ENCODE measurements around the gene MUC6.
"Not testable (repeated sequence)": the region's sequence is repeated elsewhere in the genome, so short reads cannot be mapped to it uniquely, and the experiment has no call there.

The MUC6 gene

DNA sequence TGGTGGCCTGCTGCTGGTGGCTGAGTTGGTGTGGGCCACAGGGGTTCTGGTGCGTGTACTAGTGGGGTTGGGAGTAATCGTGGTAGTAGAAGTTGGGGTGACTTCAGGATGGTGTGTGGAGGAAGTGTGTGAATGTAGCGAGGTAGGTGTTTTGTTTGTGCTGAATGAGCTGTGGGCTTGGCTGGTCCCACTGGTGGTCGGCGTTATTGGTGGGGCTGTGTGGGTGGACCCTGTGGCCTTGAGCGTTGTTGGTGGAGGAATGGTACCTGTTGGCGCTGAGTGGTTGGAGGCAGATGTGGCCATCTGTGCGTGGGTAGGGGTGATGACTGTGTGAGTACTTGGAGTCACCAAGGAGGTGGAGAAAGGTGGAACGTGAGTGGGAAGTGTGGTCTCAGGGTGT is 18.4 kb downstream of the MUC6 start:
- Histone ChIP-seq H3K36me3 (ENCODE audit: control insufficient read depth, insufficient read depth, low read length) (no peaks in the 10 kb centered on the region), H3K4me3 (ENCODE audit: low read length) (no peak overlapping the region), H3K27ac (ENCODE audit: low read depth, low read length) (no peak overlapping the region), H3K4me1 (ENCODE audit: control insufficient read depth, insufficient read depth, low read length) (no peaks in the 10 kb centered on the region), H3K9ac (ENCODE audit: low read length) (no peak overlapping the region), H3K27me3 (ENCODE audit: control insufficient read depth, insufficient read depth, low read length) (no peaks in the 10 kb centered on the region)

DNA sequence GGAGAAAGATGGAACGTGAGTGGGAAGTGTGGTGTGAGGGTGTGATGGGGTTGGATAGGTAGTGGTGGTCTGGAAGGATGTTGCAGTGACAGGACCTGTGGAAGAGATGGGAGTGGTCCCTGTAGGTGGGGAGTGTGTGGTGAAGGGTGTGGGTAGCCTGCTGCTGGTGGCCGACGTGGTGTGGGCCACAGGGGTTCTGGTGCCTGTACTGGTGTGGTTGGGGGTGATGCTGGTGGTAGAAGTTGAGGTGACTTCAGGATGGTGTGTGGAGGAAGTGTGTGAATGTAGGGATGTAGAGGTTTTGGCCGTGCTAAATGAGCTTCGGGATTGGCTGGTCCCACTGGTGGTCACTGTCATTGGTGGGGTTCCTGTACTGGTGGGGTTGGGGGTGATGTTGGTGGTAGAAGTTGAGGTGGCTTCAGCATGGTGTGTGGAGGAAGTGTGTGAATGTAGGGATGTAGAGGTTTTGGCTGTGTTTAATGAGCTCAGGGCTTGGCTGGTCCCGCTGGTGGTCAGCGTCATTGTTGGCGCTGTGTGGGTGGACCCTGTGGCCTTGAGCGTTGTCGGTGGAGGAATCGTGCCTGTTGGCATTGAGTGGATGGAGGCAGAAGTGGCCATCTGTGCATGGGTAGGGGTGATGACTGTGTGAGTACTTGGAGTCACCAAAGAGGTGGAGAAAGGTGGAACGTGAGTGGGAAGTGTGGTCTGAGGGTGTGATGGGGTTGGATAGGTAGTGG is 19.1 kb downstream of the MUC6 start:
- Histone ChIP-seq H3K4me3 (ENCODE audit: low read length) (no peak overlapping the region), H3K27ac (ENCODE audit: low read depth, low read length) (no peak overlapping the region), H3K36me3 (ENCODE audit: control insufficient read depth, insufficient read depth, low read length) (no peaks in the 10 kb centered on the region), H3K27me3 (ENCODE audit: control insufficient read depth, insufficient read depth, low read length) (no peaks in the 10 kb centered on the region), H3K9ac (ENCODE audit: low read length) (no peak overlapping the region), H3K4me1 (ENCODE audit: control insufficient read depth, insufficient read depth, low read length) (no peaks in the 10 kb centered on the region)

DNA sequence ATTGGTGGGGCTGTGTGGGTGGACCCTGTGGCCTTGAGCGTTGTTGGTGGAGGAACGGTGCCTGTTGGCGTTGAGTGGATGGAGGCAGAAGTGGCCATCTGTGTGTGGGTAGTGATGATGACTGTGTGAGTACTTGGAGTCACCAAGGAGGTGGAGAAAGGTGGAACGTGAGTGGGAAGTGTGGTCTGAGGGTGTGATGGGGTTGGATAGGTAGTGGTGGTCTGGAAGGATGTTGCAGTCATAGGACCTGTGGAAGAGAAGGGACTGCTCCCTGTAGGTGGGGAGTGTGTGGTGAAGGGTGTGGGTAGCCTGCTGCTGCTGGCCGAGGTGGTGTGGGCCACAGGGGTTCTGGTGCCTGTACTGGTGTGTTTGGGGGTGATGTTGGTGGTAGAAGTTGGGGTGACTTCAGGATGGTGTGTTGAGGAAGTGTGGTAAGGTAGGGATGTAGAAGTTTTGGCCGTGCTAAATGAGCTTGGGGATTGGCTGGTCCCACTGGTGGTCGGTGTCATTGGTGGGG is 19.9 kb downstream of the MUC6 start:
- not testable (repeated sequence) for H3K9ac ChIP-seq (ENCODE audit: low read length); H3K4me3 ChIP-seq (ENCODE audit: low read length); H3K27ac ChIP-seq (ENCODE audit: low read depth, low read length); H3K27me3 ChIP-seq (ENCODE audit: control insufficient read depth, insufficient read depth, low read length); H3K36me3 ChIP-seq (ENCODE audit: control insufficient read depth, insufficient read depth, low read length); H3K4me1 ChIP-seq (ENCODE audit: control insufficient read depth, insufficient read depth, low read length)

DNA sequence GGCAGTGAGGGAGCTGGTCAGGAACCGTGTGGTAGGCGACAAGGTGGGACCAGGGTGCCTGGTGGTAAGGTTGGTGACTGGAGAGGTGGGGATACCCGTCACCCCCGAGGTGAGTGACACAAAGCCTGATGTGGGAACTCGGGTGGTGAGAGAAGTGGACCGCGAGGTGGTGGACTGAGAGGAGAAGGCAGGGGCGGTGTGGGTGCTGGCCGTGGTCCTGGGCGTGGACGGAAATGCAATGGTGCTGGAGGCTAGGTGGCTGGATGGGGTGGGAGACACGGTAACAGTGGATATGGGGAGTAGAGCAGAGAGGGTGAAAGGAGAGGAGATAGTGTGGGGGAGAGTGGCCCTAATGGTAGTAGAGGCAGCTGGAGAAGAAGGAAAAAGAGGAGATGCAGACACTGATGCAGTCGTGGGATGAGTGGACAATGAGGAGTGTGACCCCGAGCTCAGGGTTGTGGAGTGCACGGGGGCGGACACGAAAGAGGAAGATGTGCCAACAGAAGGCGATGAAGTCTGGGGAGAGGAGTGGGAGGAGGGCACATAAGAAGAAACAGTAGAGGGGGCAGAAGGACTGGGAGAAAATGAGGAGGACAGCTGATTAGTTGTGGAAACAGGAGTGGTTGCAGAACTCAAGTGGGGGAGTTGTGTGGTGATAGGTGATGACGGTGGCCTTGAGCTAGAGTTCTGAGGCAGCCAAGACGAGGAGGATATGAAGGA is 20.5 kb downstream of the MUC6 start:
- Histone ChIP-seq H3K36me3 (ENCODE audit: control insufficient read depth, insufficient read depth, low read length) (peaks cover 7% of the 10 kb centered on the region), H3K4me1 (ENCODE audit: control insufficient read depth, insufficient read depth, low read length) (no peaks in the 10 kb centered on the region), H3K27ac (ENCODE audit: low read depth, low read length) (no peak overlapping the region), H3K9ac (ENCODE audit: low read length) (no peak overlapping the region), H3K27me3 (ENCODE audit: control insufficient read depth, insufficient read depth, low read length) (no peaks in the 10 kb centered on the region), H3K4me3 (ENCODE audit: low read length) (no peak overlapping the region)

DNA sequence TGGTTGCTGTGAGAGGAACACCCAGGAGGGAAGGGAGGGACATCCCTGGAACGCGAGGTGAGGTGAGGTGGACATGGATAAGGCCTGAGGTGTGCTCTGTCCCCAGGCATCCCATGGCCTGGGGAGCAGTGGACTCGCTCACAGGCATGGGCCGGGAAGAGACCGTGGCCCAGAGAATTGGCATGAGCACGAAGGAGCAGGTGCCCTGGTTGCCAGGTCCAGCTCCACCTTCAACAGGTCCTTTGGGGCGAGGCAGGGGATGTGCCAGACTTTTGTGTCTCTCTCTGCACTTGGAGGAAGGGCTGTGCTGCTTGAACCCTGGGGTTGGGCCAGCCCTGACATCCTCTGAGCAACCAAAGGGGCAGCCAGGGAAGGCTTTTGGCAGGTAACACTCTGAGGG is 21.5 kb downstream of the MUC6 start:
- H3K4me1 ChIP-seq (ENCODE audit: control insufficient read depth, insufficient read depth, low read length): no peaks in the 10 kb centered on the region
- H3K36me3 ChIP-seq (ENCODE audit: control insufficient read depth, insufficient read depth, low read length): peaks cover 12% of the 10 kb centered on the region
- no peak overlapping the region for H3K4me3 ChIP-seq (ENCODE audit: low read length)
- H3K27ac ChIP-seq (ENCODE audit: low read depth, low read length): no peak overlapping the region
- H3K9ac ChIP-seq (ENCODE audit: low read length): no peak overlapping the region
- H3K27me3 ChIP-seq (ENCODE audit: control insufficient read depth, insufficient read depth, low read length): no peaks in the 10 kb centered on the region

DNA sequence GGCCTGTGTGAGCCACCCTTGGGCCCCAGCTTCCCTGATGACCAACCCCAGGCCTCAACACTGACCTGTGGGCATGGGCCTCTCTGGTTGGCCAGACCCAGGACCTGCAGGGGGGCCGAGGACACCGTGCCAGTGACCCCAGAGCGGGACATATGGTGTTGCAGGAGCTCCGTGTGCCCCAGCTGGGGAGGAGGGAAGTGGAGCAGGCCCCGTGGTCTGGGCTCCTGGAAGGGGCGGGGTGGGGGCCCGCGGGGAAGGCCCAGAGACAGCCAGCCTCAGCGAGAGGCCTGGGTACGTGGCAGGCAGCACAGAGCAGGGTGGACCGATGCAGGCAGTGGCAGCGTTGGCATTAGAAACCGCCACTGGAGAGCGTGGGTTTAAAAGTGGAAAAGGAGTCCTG is 22.2 kb downstream of the MUC6 start:
- H3K27me3 ChIP-seq (ENCODE audit: control insufficient read depth, insufficient read depth, low read length): no peaks in the 10 kb centered on the region
- no peak overlapping the region for H3K27ac ChIP-seq (ENCODE audit: low read depth, low read length)
- H3K9ac ChIP-seq (ENCODE audit: low read length): no peak overlapping the region
- H3K4me3 ChIP-seq (ENCODE audit: low read length): no peak overlapping the region
- no peaks in the 10 kb centered on the region for H3K4me1 ChIP-seq (ENCODE audit: control insufficient read depth, insufficient read depth, low read length)
- H3K36me3 ChIP-seq (ENCODE audit: control insufficient read depth, insufficient read depth, low read length): peaks cover 17% of the 10 kb centered on the region

DNA sequence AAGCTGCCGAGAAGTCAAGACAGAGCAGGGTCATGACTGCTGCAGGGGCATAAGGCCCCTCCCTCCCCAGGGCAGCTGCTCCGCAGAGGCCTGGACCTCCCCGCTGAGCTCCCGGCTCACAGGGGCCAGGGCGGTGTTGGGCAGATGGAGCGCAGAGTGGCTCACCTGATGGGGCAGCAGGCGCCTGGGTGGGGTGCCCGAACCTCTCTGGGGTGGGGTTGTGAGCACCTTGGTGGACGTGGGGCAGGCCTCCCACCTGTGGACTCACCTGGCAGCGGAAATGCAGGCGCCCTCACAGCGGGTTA is 22.9 kb downstream of the MUC6 start:
- Histone ChIP-seq H3K36me3 (ENCODE audit: control insufficient read depth, insufficient read depth, low read length) (peaks cover 17% of the 10 kb centered on the region), H3K9ac (ENCODE audit: low read length) (no peak overlapping the region), H3K27ac (ENCODE audit: low read depth, low read length) (no peak overlapping the region), H3K4me3 (ENCODE audit: low read length) (no peak overlapping the region), H3K27me3 (ENCODE audit: control insufficient read depth, insufficient read depth, low read length) (no peaks in the 10 kb centered on the region), H3K4me1 (ENCODE audit: control insufficient read depth, insufficient read depth, low read length) (no peaks in the 10 kb centered on the region)

DNA sequence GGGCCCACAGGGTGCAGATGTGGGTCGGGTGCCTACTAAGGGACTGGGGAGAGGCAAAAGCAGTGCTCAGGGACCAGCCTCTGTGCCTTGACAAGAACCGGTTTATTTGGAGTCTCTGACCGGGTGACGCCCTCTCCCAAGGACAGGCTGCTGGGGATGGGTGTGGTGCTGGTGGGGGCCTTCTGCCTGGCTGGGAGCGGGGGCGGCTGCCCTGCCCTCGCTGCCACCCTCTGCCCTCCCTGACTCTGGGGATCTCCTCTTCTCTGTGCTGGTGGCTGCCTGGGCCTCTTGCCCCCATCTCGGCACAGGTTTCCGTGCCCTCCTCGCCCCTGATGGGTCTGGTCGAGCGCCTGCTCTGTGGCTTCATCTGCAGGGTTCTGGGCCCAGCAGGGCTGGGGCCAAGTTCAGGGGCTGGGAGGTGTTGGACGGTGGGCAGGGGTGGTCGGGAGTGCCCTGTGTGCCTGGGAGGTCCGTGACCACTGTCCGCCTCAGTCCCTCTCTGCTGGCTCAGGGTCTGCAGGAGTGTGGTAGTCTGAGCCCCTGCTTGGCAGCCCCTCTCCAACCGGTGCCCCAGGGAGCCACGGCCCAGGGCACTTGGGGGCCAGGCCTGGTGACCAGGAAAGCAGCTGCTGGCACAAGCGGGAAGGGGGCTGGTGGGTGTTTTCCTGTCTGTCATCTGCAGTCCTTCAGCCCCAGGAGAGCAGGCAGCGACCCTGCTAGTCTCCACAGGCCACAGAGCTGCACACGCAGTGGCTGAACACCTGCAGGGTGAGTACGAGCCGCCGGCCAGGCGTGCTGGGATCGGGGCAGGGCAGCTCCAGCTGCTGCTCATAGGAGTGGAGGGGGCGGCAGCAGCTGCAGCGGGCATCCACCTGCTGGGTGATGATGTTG is 23.5 kb downstream of the MUC6 start:
- H3K36me3 ChIP-seq (ENCODE audit: control insufficient read depth, insufficient read depth, low read length): peaks cover 17% of the 10 kb centered on the region
- no peak overlapping the region for H3K4me3 ChIP-seq (ENCODE audit: low read length)
- H3K9ac ChIP-seq (ENCODE audit: low read length): no peak overlapping the region

DNA sequence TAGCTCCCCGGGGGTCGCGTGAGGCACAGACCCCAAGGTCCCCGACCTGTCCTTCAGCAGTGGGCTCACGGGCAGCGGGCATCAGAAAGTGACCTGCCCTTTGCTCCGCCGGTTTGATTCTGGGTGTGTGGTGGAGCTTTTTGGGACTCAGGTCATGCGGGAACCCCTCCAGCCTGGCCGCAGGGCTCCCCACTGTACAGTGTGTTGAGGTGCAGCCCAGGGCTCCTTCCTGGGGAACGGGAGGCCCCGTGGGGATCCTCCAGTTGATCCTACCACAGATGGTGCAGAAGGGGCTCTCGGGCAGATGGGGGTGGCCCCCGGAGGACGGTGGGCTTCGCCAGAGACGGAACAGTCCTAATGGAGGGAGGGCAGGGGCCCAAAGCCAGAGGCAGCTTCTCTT is 24.2 kb downstream of the MUC6 start:
- H3K9ac ChIP-seq (ENCODE audit: low read length): no peak overlapping the region
- H3K36me3 ChIP-seq (ENCODE audit: control insufficient read depth, insufficient read depth, low read length): peaks cover 17% of the 10 kb centered on the region
- H3K4me3 ChIP-seq (ENCODE audit: low read length): no peak overlapping the region
- no peaks in the 10 kb centered on the region for H3K27me3 ChIP-seq (ENCODE audit: control insufficient read depth, insufficient read depth, low read length)
- no peak overlapping the region for H3K27ac ChIP-seq (ENCODE audit: low read depth, low read length)
- H3K4me1 ChIP-seq (ENCODE audit: control insufficient read depth, insufficient read depth, low read length): no peaks in the 10 kb centered on the region

More for the DNA sequence above, 23.5 kb downstream of the MUC6 start:
- H3K27ac ChIP-seq (ENCODE audit: low read depth, low read length): no peak overlapping the region
- no peaks in the 10 kb centered on the region for H3K4me1 ChIP-seq (ENCODE audit: control insufficient read depth, insufficient read depth, low read length)
- H3K27me3 ChIP-seq (ENCODE audit: control insufficient read depth, insufficient read depth, low read length): no peaks in the 10 kb centered on the region

DNA sequence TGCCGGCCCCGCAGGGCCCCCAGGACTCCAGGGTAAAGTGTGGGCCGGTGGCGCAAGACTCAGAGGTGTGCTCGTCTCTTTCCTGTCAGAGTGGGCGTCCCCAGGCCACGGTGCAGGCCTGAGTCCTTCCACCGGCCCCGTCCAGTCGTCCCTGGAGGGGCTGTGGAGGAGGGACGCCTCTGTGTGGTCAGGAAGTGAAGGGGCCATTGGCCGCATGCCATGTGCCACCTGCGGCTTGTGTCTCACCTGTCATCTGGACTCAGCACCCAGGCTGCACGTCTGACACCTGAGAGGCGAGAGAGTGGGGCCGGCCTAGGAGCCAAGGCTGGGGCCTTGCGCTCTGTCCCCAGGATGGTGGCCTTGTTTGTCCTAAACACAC is 25.2 kb downstream of the MUC6 start:
- no peak overlapping the region for H3K4me3 ChIP-seq (ENCODE audit: low read length)
- H3K27ac ChIP-seq (ENCODE audit: low read depth, low read length): no peak overlapping the region
- no peaks in the 10 kb centered on the region for H3K4me1 ChIP-seq (ENCODE audit: control insufficient read depth, insufficient read depth, low read length)
- H3K27me3 ChIP-seq (ENCODE audit: control insufficient read depth, insufficient read depth, low read length): no peaks in the 10 kb centered on the region
- H3K36me3 ChIP-seq (ENCODE audit: control insufficient read depth, insufficient read depth, low read length): peaks cover 17% of the 10 kb centered on the region
- H3K9ac ChIP-seq (ENCODE audit: low read length): no peak overlapping the region

DNA sequence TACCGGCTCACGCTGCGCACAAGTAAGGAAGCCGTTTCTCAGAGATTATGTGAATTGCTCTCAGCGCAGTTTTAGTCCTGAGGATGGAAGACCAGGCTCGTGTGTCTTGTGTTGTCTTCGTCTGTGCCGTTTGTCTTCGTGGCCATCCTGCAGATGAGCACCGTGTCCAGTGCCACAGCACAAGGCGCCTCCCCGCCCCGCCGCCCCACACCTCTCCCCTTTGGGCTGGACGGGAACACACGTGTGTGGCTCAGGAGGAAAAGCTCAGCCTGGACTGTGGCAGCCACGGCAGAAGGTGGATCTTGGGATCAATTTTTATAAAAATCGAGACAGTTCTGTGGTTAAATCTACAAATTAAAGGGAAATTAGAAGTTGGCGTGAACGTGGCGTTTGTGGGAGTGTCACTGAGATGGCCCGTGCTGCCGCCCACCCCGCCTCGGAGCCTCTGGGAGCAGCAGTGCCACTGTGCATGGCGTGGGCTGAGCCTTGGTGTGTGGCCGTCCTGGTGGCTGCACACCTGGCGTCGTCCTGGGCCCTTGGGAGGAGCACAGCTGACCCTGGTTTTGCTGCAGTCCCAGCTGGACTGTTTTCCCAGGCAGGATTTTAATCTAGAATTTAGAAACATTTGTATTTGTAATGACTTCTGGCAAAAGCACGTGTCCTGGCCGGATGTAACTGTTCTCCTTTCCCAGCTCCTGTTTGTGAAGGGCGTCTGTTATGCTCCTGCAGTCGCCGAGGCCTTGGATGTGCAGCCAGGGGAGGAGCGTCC is 25.8 kb downstream of the MUC6 start:
- Histone ChIP-seq H3K4me3 (ENCODE audit: low read length) (no peak overlapping the region), H3K9ac (ENCODE audit: low read length) (no peak overlapping the region), H3K27me3 (ENCODE audit: control insufficient read depth, insufficient read depth, low read length) (no peaks in the 10 kb centered on the region), H3K36me3 (ENCODE audit: control insufficient read depth, insufficient read depth, low read length) (peaks cover 17% of the 10 kb centered on the region), H3K4me1 (ENCODE audit: control insufficient read depth, insufficient read depth, low read length) (no peaks in the 10 kb centered on the region), H3K27ac (ENCODE audit: low read depth, low read length) (no peak overlapping the region)

DNA sequence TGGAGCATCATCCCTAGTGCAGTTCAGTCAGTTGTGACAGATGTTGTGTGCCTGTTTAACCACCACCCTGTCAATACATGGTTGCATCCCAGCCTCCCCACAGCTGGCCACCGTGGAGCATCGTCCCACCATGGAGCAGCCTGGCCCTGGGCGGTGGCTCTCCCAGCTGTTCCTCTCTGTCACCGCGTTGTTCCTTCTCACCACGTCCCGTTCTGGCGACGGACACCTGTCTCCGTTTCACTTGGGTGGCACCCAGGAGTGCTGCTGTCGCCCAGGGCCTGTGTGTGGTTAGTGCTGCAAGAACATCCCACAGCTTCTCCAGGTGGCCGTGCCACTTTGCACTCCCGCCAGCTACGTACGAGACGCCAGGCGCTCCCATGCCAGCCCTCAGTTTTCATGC is 26.5 kb downstream of the MUC6 start:
- H3K27ac ChIP-seq (ENCODE audit: low read depth, low read length): no peak overlapping the region
- H3K4me1 ChIP-seq (ENCODE audit: control insufficient read depth, insufficient read depth, low read length): no peaks in the 10 kb centered on the region
- peaks cover 19% of the 10 kb centered on the region for H3K36me3 ChIP-seq (ENCODE audit: control insufficient read depth, insufficient read depth, low read length)
- no peak overlapping the region for H3K9ac ChIP-seq (ENCODE audit: low read length)
- H3K4me3 ChIP-seq (ENCODE audit: low read length): no peak overlapping the region
- H3K27me3 ChIP-seq (ENCODE audit: control insufficient read depth, insufficient read depth, low read length): no peaks in the 10 kb centered on the region

Data from rectal smooth muscle tissue (tissue), 1 donor.